Loucy (cell line): ENCODE results near the gene DCAF10.

Experiments
- EZH2phosphoT487 ChIP-seq: fragments of 200-600 bp; IDR thresholded peaks from 2 replicates; pipeline ENCODE4 v1.6.1; 2018; ENCODE audit warnings: antibody characterized with exemption, mild to moderate bottlenecking, moderate library complexity, borderline replicate concordance
- TF ChIP-seq, protein P1 (sequence below): fragments of 200-600 bp; sonication (generic); conservative IDR thresholded peaks from 2 replicates; pipeline ENCODE4 v1.5.1; 2014; ENCODE audit warnings: mild to moderate bottlenecking, antibody characterized with exemption, low read length

GRCh38 chr9:37812773-37813379, 12.3 kb downstream of the DCAF10 start:
- TF ChIP-seq, protein P1, sequence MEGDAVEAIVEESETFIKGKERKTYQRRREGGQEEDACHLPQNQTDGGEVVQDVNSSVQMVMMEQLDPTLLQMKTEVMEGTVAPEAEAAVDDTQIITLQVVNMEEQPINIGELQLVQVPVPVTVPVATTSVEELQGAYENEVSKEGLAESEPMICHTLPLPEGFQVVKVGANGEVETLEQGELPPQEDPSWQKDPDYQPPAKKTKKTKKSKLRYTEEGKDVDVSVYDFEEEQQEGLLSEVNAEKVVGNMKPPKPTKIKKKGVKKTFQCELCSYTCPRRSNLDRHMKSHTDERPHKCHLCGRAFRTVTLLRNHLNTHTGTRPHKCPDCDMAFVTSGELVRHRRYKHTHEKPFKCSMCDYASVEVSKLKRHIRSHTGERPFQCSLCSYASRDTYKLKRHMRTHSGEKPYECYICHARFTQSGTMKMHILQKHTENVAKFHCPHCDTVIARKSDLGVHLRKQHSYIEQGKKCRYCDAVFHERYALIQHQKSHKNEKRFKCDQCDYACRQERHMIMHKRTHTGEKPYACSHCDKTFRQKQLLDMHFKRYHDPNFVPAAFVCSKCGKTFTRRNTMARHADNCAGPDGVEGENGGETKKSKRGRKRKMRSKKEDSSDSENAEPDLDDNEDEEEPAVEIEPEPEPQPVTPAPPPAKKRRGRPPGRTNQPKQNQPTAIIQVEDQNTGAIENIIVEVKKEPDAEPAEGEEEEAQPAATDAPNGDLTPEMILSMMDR, result no peak
- no peak for TF ChIP-seq EZH2phosphoT487
